Measurements from ENCODE around the gene PPBP. TPM values are rescaled to one million over a fixed set of nuclear protein-coding genes. Genes with fewer than 3 reads are reported as not detected.
"Not testable (repeated sequence)": the region's sequence is repeated elsewhere in the genome, so short reads cannot be mapped to it uniquely, and the experiment has no call there.

Gene PPBP
- polyA plus RNA-seq, 4 donors, result 1.5 TPM; not detected in 3

- DNase-seq, result no peak
Measured at GRCh38 chr4:73989928-73990327, 1.9 kb upstream of the PPBP start.

GRCh38 chr4:73989031-73989430, 1.0 kb upstream of the PPBP start:
- Histone ChIP-seq H3K27ac (ENCODE audit: low read depth in 1 of 3, low read length in 2 of 3) (no peak overlapping the region), H3K4me3 (ENCODE audit: low read depth in 1 of 3, low read length in 3 of 3) (no peak overlapping the region), H3K27me3 (ENCODE audit: control insufficient read depth in 3 of 3, insufficient read depth in 3 of 3, low read length in 3 of 3) (peaks cover 0 to 2% (median 0%) of the 10 kb centered on the region in 3 donors), H3K36me3 (ENCODE audit: control insufficient read depth in 3 of 3, insufficient read depth in 2 of 3, low read depth in 1 of 3, low read length in 3 of 3) (no peaks in the 10 kb centered on the region), H3K9me3 (ENCODE audit: control insufficient read depth in 2 of 2, insufficient read depth in 1 of 2, low read depth in 1 of 2, low read length in 1 of 2) (no peaks in the 10 kb centered on the region), H3K4me1 (ENCODE audit: control insufficient read depth in 3 of 3, insufficient read depth in 2 of 3, low read depth in 1 of 3, low read length in 2 of 3) (no peaks in the 10 kb centered on the region)
- DNase-seq, result no peak
- WGBS, 3 donors, result 71 to 78% (median 77%) methylated on average over 3 of the region's 3 CpGs
- no peak for FAIRE-seq

More at GRCh38 chr4:73989928-73990327, 1.9 kb upstream of the PPBP start:
- no peak overlapping the region for H3K27ac ChIP-seq (ENCODE audit: low read depth in 1 of 3, low read length in 2 of 3)
- H3K4me1 ChIP-seq (ENCODE audit: control insufficient read depth in 3 of 3, insufficient read depth in 2 of 3, low read depth in 1 of 3, low read length in 2 of 3), result no peaks in the 10 kb centered on the region
- H3K9me3 ChIP-seq (ENCODE audit: control insufficient read depth in 2 of 2, insufficient read depth in 1 of 2, low read depth in 1 of 2, low read length in 1 of 2), result no peaks in the 10 kb centered on the region
- peaks cover 0 to 2% (median 0%) of the 10 kb centered on the region in 3 donors for H3K27me3 ChIP-seq (ENCODE audit: control insufficient read depth in 3 of 3, insufficient read depth in 3 of 3, low read length in 3 of 3)
- no peak for FAIRE-seq
- no peak overlapping the region for H3K4me3 ChIP-seq (ENCODE audit: low read depth in 1 of 3, low read length in 3 of 3)
- H3K36me3 ChIP-seq (ENCODE audit: control insufficient read depth in 3 of 3, insufficient read depth in 2 of 3, low read depth in 1 of 3, low read length in 3 of 3), result no peaks in the 10 kb centered on the region
- 85 to 88% (median 85%) methylated on average over 5 of the region's 5 CpGs for WGBS, 3 donors

GRCh38 chr4:73985528-73985852, 2.5 kb downstream of the PPBP start:
- Histone ChIP-seq H3K4me3 (ENCODE audit: low read depth in 1 of 3, low read length in 3 of 3) (no peak overlapping the region), H3K27ac (ENCODE audit: low read depth in 1 of 3, low read length in 2 of 3) (no peak overlapping the region), H3K36me3 (ENCODE audit: control insufficient read depth in 3 of 3, insufficient read depth in 2 of 3, low read depth in 1 of 3, low read length in 3 of 3) (no peaks in the 10 kb centered on the region), H3K27me3 (ENCODE audit: control insufficient read depth in 3 of 3, insufficient read depth in 3 of 3, low read length in 3 of 3) (peaks cover 0 to 2% (median 0%) of the 10 kb centered on the region in 3 donors), H3K9me3 (ENCODE audit: control insufficient read depth in 2 of 2, insufficient read depth in 1 of 2, low read depth in 1 of 2, low read length in 1 of 2) (no peaks in the 10 kb centered on the region), H3K4me1 (ENCODE audit: control insufficient read depth in 3 of 3, insufficient read depth in 2 of 3, low read depth in 1 of 3, low read length in 2 of 3) (peaks cover 0 to 2% (median 0%) of the 10 kb centered on the region in 3 donors)
- FAIRE-seq (no peak), DNase-seq (no peak)
- 60 to 74% (median 71%) methylated on average over 1 of the region's 1 CpG for WGBS, 3 donors

GRCh38 chr4:73984736-73985527, 3.1 kb downstream of the PPBP start:
- no peak overlapping the region for H3K27ac ChIP-seq (ENCODE audit: low read depth in 1 of 3, low read length in 2 of 3)
- no peak for FAIRE-seq
- H3K4me3 ChIP-seq (ENCODE audit: low read depth in 1 of 3, low read length in 3 of 3), result no peak overlapping the region
- DNase-seq, result no peak
- H3K4me1 ChIP-seq (ENCODE audit: control insufficient read depth in 3 of 3, insufficient read depth in 2 of 3, low read depth in 1 of 3, low read length in 2 of 3), result peaks cover 0 to 2% (median 0%) of the 10 kb centered on the region in 3 donors
- 83 to 93% (median 89%) methylated on average over 4 of the region's 4 CpGs for WGBS, 3 donors
- no peaks in the 10 kb centered on the region for H3K9me3 ChIP-seq (ENCODE audit: control insufficient read depth in 2 of 2, insufficient read depth in 1 of 2, low read depth in 1 of 2, low read length in 1 of 2)
- H3K27me3 ChIP-seq (ENCODE audit: control insufficient read depth in 3 of 3, insufficient read depth in 3 of 3, low read length in 3 of 3), result peaks cover 0 to 2% (median 0%) of the 10 kb centered on the region in 3 donors
- no peaks in the 10 kb centered on the region for H3K36me3 ChIP-seq (ENCODE audit: control insufficient read depth in 3 of 3, insufficient read depth in 2 of 3, low read depth in 1 of 3, low read length in 3 of 3)

- H3K27me3 ChIP-seq (ENCODE audit: control insufficient read depth in 3 of 3, insufficient read depth in 3 of 3, low read length in 3 of 3); H3K27ac ChIP-seq (ENCODE audit: low read depth in 1 of 3, low read length in 2 of 3); DNase-seq; FAIRE-seq; H3K36me3 ChIP-seq (ENCODE audit: control insufficient read depth in 3 of 3, insufficient read depth in 2 of 3, low read depth in 1 of 3, low read length in 3 of 3); H3K4me1 ChIP-seq (ENCODE audit: control insufficient read depth in 3 of 3, insufficient read depth in 2 of 3, low read depth in 1 of 3, low read length in 2 of 3); H3K9me3 ChIP-seq (ENCODE audit: control insufficient read depth in 2 of 2, insufficient read depth in 1 of 2, low read depth in 1 of 2, low read length in 1 of 2); H3K4me3 ChIP-seq (ENCODE audit: low read depth in 1 of 3, low read length in 3 of 3): not testable (repeated sequence)
- 79 to 83% (median 82%) methylated on average over 7 of the region's 7 CpGs for WGBS, 3 donors
Measured at GRCh38 chr4:73981175-73981574, 6.8 kb downstream of the PPBP start.

GRCh38 chr4:73979407-73979957, 8.5 kb downstream of the PPBP start:
- H3K27me3 ChIP-seq (ENCODE audit: control insufficient read depth in 3 of 3, insufficient read depth in 3 of 3, low read length in 3 of 3), result no peaks in the 10 kb centered on the region
- no peak overlapping the region for H3K27ac ChIP-seq (ENCODE audit: low read depth in 1 of 3, low read length in 2 of 3)
- no peaks in the 10 kb centered on the region for H3K36me3 ChIP-seq (ENCODE audit: control insufficient read depth in 3 of 3, insufficient read depth in 2 of 3, low read depth in 1 of 3, low read length in 3 of 3)
- peaks cover 0 to 3% (median 2%) of the 10 kb centered on the region in 3 donors for H3K4me1 ChIP-seq (ENCODE audit: control insufficient read depth in 3 of 3, insufficient read depth in 2 of 3, low read depth in 1 of 3, low read length in 2 of 3)
- DNase-seq (no peak), FAIRE-seq (no peak)
- no peak overlapping the region for H3K4me3 ChIP-seq (ENCODE audit: low read depth in 1 of 3, low read length in 3 of 3)
- H3K9me3 ChIP-seq (ENCODE audit: control insufficient read depth in 2 of 2, insufficient read depth in 1 of 2, low read depth in 1 of 2, low read length in 1 of 2), result no peaks in the 10 kb centered on the region
- WGBS, 3 donors, result 87 to 92% (median 90%) methylated on average over 3 of the region's 3 CpGs

GRCh38 chr4:73978886-73979285, 9.1 kb downstream of the PPBP start:
- no peak overlapping the region for H3K27ac ChIP-seq (ENCODE audit: low read depth in 1 of 3, low read length in 2 of 3)
- FAIRE-seq (no peak), DNase-seq (no peak)
- H3K9me3 ChIP-seq (ENCODE audit: control insufficient read depth in 2 of 2, insufficient read depth in 1 of 2, low read depth in 1 of 2, low read length in 1 of 2), result no peaks in the 10 kb centered on the region
- no peaks in the 10 kb centered on the region for H3K36me3 ChIP-seq (ENCODE audit: control insufficient read depth in 3 of 3, insufficient read depth in 2 of 3, low read depth in 1 of 3, low read length in 3 of 3)
- H3K4me3 ChIP-seq (ENCODE audit: low read depth in 1 of 3, low read length in 3 of 3), result no peak overlapping the region
- no peaks in the 10 kb centered on the region for H3K27me3 ChIP-seq (ENCODE audit: control insufficient read depth in 3 of 3, insufficient read depth in 3 of 3, low read length in 3 of 3)
- H3K4me1 ChIP-seq (ENCODE audit: control insufficient read depth in 3 of 3, insufficient read depth in 2 of 3, low read depth in 1 of 3, low read length in 2 of 3), result peaks cover 0 to 3% (median 2%) of the 10 kb centered on the region in 3 donors

- Histone ChIP-seq H3K4me1 (ENCODE audit: control insufficient read depth in 3 of 3, insufficient read depth in 2 of 3, low read depth in 1 of 3, low read length in 2 of 3) (peaks cover 0 to 3% (median 2%) of the 10 kb centered on the region in 3 donors), H3K4me3 (ENCODE audit: low read depth in 1 of 3, low read length in 3 of 3) (no peak overlapping the region), H3K27me3 (ENCODE audit: control insufficient read depth in 3 of 3, insufficient read depth in 3 of 3, low read length in 3 of 3) (no peaks in the 10 kb centered on the region), H3K9me3 (ENCODE audit: control insufficient read depth in 2 of 2, insufficient read depth in 1 of 2, low read depth in 1 of 2, low read length in 1 of 2) (no peaks in the 10 kb centered on the region), H3K27ac (ENCODE audit: low read depth in 1 of 3, low read length in 2 of 3) (no peak overlapping the region), H3K36me3 (ENCODE audit: control insufficient read depth in 3 of 3, insufficient read depth in 2 of 3, low read depth in 1 of 3, low read length in 3 of 3) (no peaks in the 10 kb centered on the region)
- FAIRE-seq, result no peak
- no peak for DNase-seq
- 59 to 76% (median 76%) methylated on average over 4 of the region's 4 CpGs for WGBS, 3 donors
Measured at GRCh38 chr4:73976716-73977115, 11.3 kb downstream of the PPBP start.
